GM11168 (cell line): Measurements from ENCODE around the gene KCNN3.

Experiments
- in situ Hi-C: fragments of 300-500 bp; cut with MboI; formaldehyde crosslinking; loops from one replicate; pipeline ENCODE4 v1.12.0; 2022; ENCODE audit warnings: low sequenced_read_pairs; ENCODE audit not compliant: unreplicated experiment

KCNN3 gene

GRCh38 chr1:154881820-154882535 lies 11.9 kb upstream of the KCNN3 start:
- in situ Hi-C loops = no loop called here

GRCh38 chr1:154880671-154881070 lies 10.6 kb upstream of the KCNN3 start:
- in situ Hi-C loops = no loop called here

GRCh38 chr1:154879038-154879421 lies 8.9 kb upstream of the KCNN3 start:
- in situ Hi-C loops = no loop called here

- in situ Hi-C loops = no loop called here
Observed at GRCh38 chr1:154878371-154879037, 8.4 kb upstream of the KCNN3 start.

- in situ Hi-C loops = no loop called here
Observed at GRCh38 chr1:154877370-154877974, 7.4 kb upstream of the KCNN3 start.

GRCh38 chr1:154876842-154877369 lies 6.8 kb upstream of the KCNN3 start:
- in situ Hi-C loops = no loop called here

- in situ Hi-C loops = loop anchor here (5.0 kb wide), 1 partner anchor 207 kb away; no protein-coding TSS in a partner anchor
Observed at GRCh38 chr1:154874465-154874864, 4.4 kb upstream of the KCNN3 start.

- in situ Hi-C loops = loop anchor here (5.0 kb wide), 1 partner anchor 206 kb away; no protein-coding TSS in a partner anchor
Observed at GRCh38 chr1:154873321-154873950, 3.4 kb upstream of the KCNN3 start.

- in situ Hi-C loops = loop anchor here (5.0 kb wide), 1 partner anchor 204 kb away; no protein-coding TSS in a partner anchor
Observed at GRCh38 chr1:154871374-154871773, 1.3 kb upstream of the KCNN3 start.

GRCh38 chr1:154870734-154871133 lies 653 bp upstream of the KCNN3 start:
- in situ Hi-C loops = loop anchor here (5.0 kb wide), 1 partner anchor 203 kb away; no protein-coding TSS in a partner anchor

GRCh38 chr1:154869351-154870114 lies 548 bp downstream of the KCNN3 start:
- in situ Hi-C loops = loop anchor here (5.0 kb wide), 1 partner anchor 202 kb away; no protein-coding TSS in a partner anchor

GRCh38 chr1:154867841-154868605 lies 2.1 kb downstream of the KCNN3 start:
- in situ Hi-C loops = no loop called here

GRCh38 chr1:154867064-154867825 lies 2.8 kb downstream of the KCNN3 start:
- in situ Hi-C loops = no loop called here

GRCh38 chr1:154866257-154867063 lies 3.6 kb downstream of the KCNN3 start:
- in situ Hi-C loops = no loop called here

GRCh38 chr1:154865442-154866256 lies 4.4 kb downstream of the KCNN3 start:
- in situ Hi-C loops = no loop called here

- in situ Hi-C loops = no loop called here
Observed at GRCh38 chr1:154864189-154864975, 5.7 kb downstream of the KCNN3 start.
